HepG2 (cell line): ENCODE data around the gene GRIN2C. TPM values are rescaled to one million over a fixed set of nuclear protein-coding genes. Genes with fewer than 3 reads are reported as not detected.

Experiments
- ARID5B ChIP-seq: IDR thresholded peaks from 2 replicates; pipeline ENCODE4 v1.4.0; 2020; ENCODE audit warnings: mild to moderate bottlenecking, missing genetic modification reagents
- BCL3 ChIP-seq: sonication (generic); formaldehyde crosslinking; IDR thresholded peaks from 2 replicates; pipeline ENCODE4 v1.5.1; 2020; ENCODE audit warnings: mild to moderate bottlenecking, missing genetic modification reagents, moderate library complexity
- CERS6 ChIP-seq: sonication (generic); formaldehyde crosslinking; IDR thresholded peaks from 2 replicates; pipeline ENCODE4 v1.5.0; 2020; ENCODE audit warnings: missing genetic modification reagents
- CTCF ChIP-seq: sonication (generic); formaldehyde crosslinking; IDR thresholded peaks from 2 replicates; pipeline ENCODE4 v1.5.0; 2020; ENCODE audit warnings: mild to moderate bottlenecking, missing genetic modification reagents, moderate library complexity
- SMARCC2 ChIP-seq: fragments of 450-650 bp; IDR thresholded peaks from 2 replicates; pipeline ENCODE4 v1.6.1; 2017; ENCODE audit warnings: antibody characterized with exemption, mild to moderate bottlenecking
- SRSF9 ChIP-seq: fragments of 200-400 bp; formaldehyde crosslinking; IDR thresholded peaks from 2 replicates; pipeline ENCODE4 v1.6.1; 2018; ENCODE audit warnings: borderline replicate concordance, mild to moderate bottlenecking, low read depth, low read length; ENCODE audit not compliant: insufficient read depth, poor library complexity, severe bottlenecking
- TFDP1 ChIP-seq: IDR thresholded peaks from 2 replicates; pipeline ENCODE4 v1.6.1; 2016; ENCODE audit warnings: missing compliant biosample characterization, missing genetic modification reagents, borderline replicate concordance
- ZBTB34 ChIP-seq: sonication (generic); formaldehyde crosslinking; IDR thresholded peaks from 2 replicates; pipeline ENCODE4 v1.8.0; 2022; ENCODE audit warnings: mild to moderate bottlenecking, missing genetic modification reagents
- ZBTB7A ChIP-seq: sonication (generic); formaldehyde crosslinking; IDR thresholded peaks from 2 replicates; pipeline ENCODE4 v1.8.0; 2022; ENCODE audit warnings: mild to moderate bottlenecking, missing genetic modification reagents
- ZBTB8A ChIP-seq: sonication (generic); formaldehyde crosslinking; IDR thresholded peaks from 2 replicates; pipeline ENCODE4 v1.4.0; 2020; ENCODE audit warnings: mild to moderate bottlenecking, low read depth, missing genetic modification reagents, borderline replicate concordance
- ZIK1 ChIP-seq: sonication (generic); formaldehyde crosslinking; IDR thresholded peaks from 2 replicates; pipeline ENCODE4 v1.5.0; 2020; ENCODE audit warnings: mild to moderate bottlenecking, low read depth, missing genetic modification reagents, borderline replicate concordance
- ZNF432 ChIP-seq: sonication (generic); formaldehyde crosslinking; IDR thresholded peaks from 2 replicates; pipeline ENCODE4 v1.5.0; 2020; ENCODE audit warnings: missing genetic modification reagents, mild to moderate bottlenecking, borderline replicate concordance
- ZNF547 ChIP-seq: sonication (generic); formaldehyde crosslinking; IDR thresholded peaks from 2 replicates; pipeline ENCODE4 v1.5.1; 2020; ENCODE audit warnings: mild to moderate bottlenecking, missing genetic modification reagents
- ZNF614 ChIP-seq: IDR thresholded peaks from 2 replicates; pipeline ENCODE4 v1.6.1; 2018; ENCODE audit warnings: missing biosample characterization, missing genetic modification reagents, inconsistent platforms, borderline replicate concordance
- polyA plus RNA-seq, 8 experiments: library from polyadenylated mRNA; depleted of rRNA in 3 of 8; stranded (reverse) in 7 of 8; unstranded in 1 of 8; fragments of >200 nt; fragmentation: Illumina TruSeq in 4 of 8; extraction: Trizol in 4 of 8; gene quantifications; 2 replicates each; pipeline versions ENCODE4 v1.2.1 to v1.2.3, GENCODE V29; 2011 to 2016; ENCODE audit warnings: low read depth in 4 of 8, missing spikeins in 1 of 8, mixed read lengths in 1 of 8; ENCODE audit not compliant: insufficient read depth in 1 of 8
- total RNA-seq, 5 experiments: library from RNA; depleted of rRNA; stranded (reverse); fragments of >200 nt; fragmentation: Illumina TruSeq; extraction: Trizol; gene quantifications; 2 replicates each; pipeline ENCODE4 v1.2.3, GENCODE V29; 2016; ENCODE audit warnings: low read depth in 1 of 5

GRIN2C gene
- total and polyA plus RNA-seq, 2 of the 13 experiments (the other 11 are each of a cell fraction or from before 2014, with no cell fraction given): 0.03 to 0.11 TPM

- no peak for TF ChIP-seq ZBTB34 (CRISPR knock-in tag)
- no peak for TF ChIP-seq ZNF432 (CRISPR knock-in tag)
- no peak for TF ChIP-seq SMARCC2
- no peak for TF ChIP-seq SRSF9
- 0 out of 2 replicates have a peak, but pooled peaks have one; percentile 42 for TF ChIP-seq BCL3
- no peak for TF ChIP-seq TFDP1 (CRISPR knock-in tag)
- no peak for TF ChIP-seq ZNF614 (CRISPR knock-in tag)
- TF ChIP-seq ARID5B (CRISPR knock-in tag): 0 out of 2 replicates have a peak, but pooled peaks have one; percentile 17
- TF ChIP-seq ZBTB7A: peak; percentile 63; the same call in 1 of the 2 replicates
- no peak for TF ChIP-seq ZNF547 (CRISPR knock-in tag)
- TF ChIP-seq CTCF (CRISPR knock-in tag): no peak
- TF ChIP-seq ZIK1 (CRISPR knock-in tag): no peak
- TF ChIP-seq CERS6 (CRISPR knock-in tag): no peak
- no peak for TF ChIP-seq ZBTB8A (CRISPR knock-in tag)
These were observed 33.6 kb upstream of the GRIN2C start, which contains the start of gene FADS6 (continued) for GRCh38 chr17:74892974-74893911.
